ENCODE data around the gene ZBTB46. TPM values are rescaled to one million over a fixed set of nuclear protein-coding genes. Genes with fewer than 3 reads are reported as not detected.

Gene ZBTB46
- total RNA-seq, 1 experiment from 2014 or later = 10.7 TPM

GRCh38 chr20:63863021-63863797, 32.1 kb upstream of the ZBTB46 start:
- Histone ChIP-seq H3K79me2 (ENCODE audit: insufficient read depth, low read length) (peaks cover 43% of the 10 kb centered on the region), H3K4me2 (ENCODE audit: low read length) (peak overlapping the region; percentile 88), H3K27ac (ENCODE audit: low read depth, low read length) (peak overlapping the region; percentile 93), H4K20me1 (ENCODE audit: insufficient read depth) (no peaks in the 10 kb centered on the region), H3K9me2 (ENCODE audit: insufficient read depth) (no peaks in the 10 kb centered on the region), H3K4me3 (replicated peaks in 1 of 2; ENCODE audit: low read depth in 1 of 2, low read length in 2 of 2) (peak overlapping the region; percentile 86 to 100), H3K9me3 (ENCODE audit: control insufficient read depth in 1 of 2, insufficient read depth in 1 of 2, low read depth in 1 of 2, low read length in 2 of 2) (no peaks in the 10 kb centered on the region), H3K4me1 (ENCODE audit: control insufficient read depth in 1 of 2, insufficient read depth in 2 of 2, low read length in 2 of 2) (peaks cover 19 to 33% of the 10 kb centered on the region in 2 experiments), H3K27me3 (ENCODE audit: insufficient read depth, low read length) (no peaks in the 10 kb centered on the region), H3K36me3 (ENCODE audit: control insufficient read depth in 1 of 2, insufficient read depth in 2 of 2, low read length in 2 of 2) (peaks cover 0 to 15% of the 10 kb centered on the region in 2 experiments; a peak in 2 of 4 replicates), H2AFZ (ENCODE audit: low read depth, low read length, poor library complexity, severe bottlenecking) (no peak overlapping the region), H3K9ac (ENCODE audit: low read length) (peak overlapping the region; percentile 100)
- ChIA-PET RAD21 (ENCODE audit: low non-redundant PET in 1 of 2, low total read pairs in 2 of 2, uncharacterized antibody in 2 of 2, unreplicated experiment in 2 of 2) (interaction anchor here (1.0 to 1.1 kb wide), 2 partner anchors 325 to 326 kb away, joined by 3 to 8 read pairs; partner anchors contain the start of gene PTK6 (in 1 of the 2)), CTCF (interaction anchor here (0.8 kb wide), 1 partner anchor 221 kb away, joined by 3 read pairs; no protein-coding TSS in a partner anchor), POLR2A (interaction anchor here (0.7 kb wide), 2 partner anchors 11 to 205 kb away, joined by 3 to 4 read pairs; partner anchors contain the start of gene RTEL1)
- intact Hi-C loops (cut with micrococcal nuclease) = loop anchor here (10.0 kb wide), 2 partner anchors 112 to 128 kb away; partner anchors contain the start of genes LIME1, SAMD10 and SLC2A4RG
- ATAC-seq = no peak
- no TSS peak for BruUV-seq (replicated peaks)
- no peak for DNase-seq (ENCODE audit: low read depth, low spot score)
- TF ChIP-seq ZBTB33 (IDR thresholded peaks at IDR 0.05; ENCODE audit: extremely low read depth, insufficient replicate concordance, low read length) (no peak), MAX (IDR thresholded peaks at IDR 0.05) (no peak), ATF3 (IDR thresholded peaks at IDR 0.05) (no peak), CEBPB (IDR thresholded peaks at IDR 0.05; ENCODE audit: low read depth) (no peak), EZH2 (IDR thresholded peaks at IDR 0.05) (no peak), ZFX (IDR thresholded peaks at IDR 0.05) (no peak), RAD21 (IDR thresholded peaks at IDR 0.05; ENCODE audit: low read depth) (no peak), EGR1 (IDR thresholded peaks at IDR 0.05; ENCODE audit: low read depth) (no peak), REST (IDR thresholded peaks at IDR 0.05; ENCODE audit: low read depth) (no peak), ELF1 (IDR thresholded peaks at IDR 0.05; ENCODE audit: borderline replicate concordance, low read depth) (no peak), CTCF (IDR thresholded peaks at IDR 0.05 in 2 of 3, conservative IDR thresholded peaks at IDR 0.05 in 1 of 3; ENCODE audit: borderline replicate concordance in 1 of 3, insufficient read depth in 1 of 3, low read depth in 2 of 3, low read length in 2 of 3) (no peak), EZH2phosphoT487 (IDR thresholded peaks at IDR 0.05; ENCODE audit: borderline replicate concordance) (no peak), CBX3 (IDR thresholded peaks at IDR 0.05; ENCODE audit: low read depth) (no peak), POLR2AphosphoS5 (IDR thresholded peaks at IDR 0.05; ENCODE audit: low read depth, low read length) (no peak), FOSL1 (IDR thresholded peaks at IDR 0.05; ENCODE audit: low read depth) (no peak), SIN3A (IDR thresholded peaks at IDR 0.05; ENCODE audit: low read depth) (no peak), YY1 (IDR thresholded peaks at IDR 0.05; ENCODE audit: extremely low read depth, insufficient replicate concordance, low read depth, low read length) (no peak), SRF (IDR thresholded peaks at IDR 0.05; ENCODE audit: low read depth) (no peak), JUND (IDR thresholded peaks at IDR 0.05) (no peak)

Data from HCT116 (cell line).